ENCODE data around the gene DEF6. TPM values are rescaled to one million over a fixed set of nuclear protein-coding genes. Genes with fewer than 3 reads are reported as not detected.

The DEF6 gene
- polyA plus RNA-seq, 1 experiment: 2.5 TPM

- H3K4me3 ChIP-seq (ENCODE audit: low read depth, low read length): peak overlapping the region; percentile 97
- CTCF ChIA-PET: interaction anchor here (1.5 to 5.6 kb wide), 3 partner anchors 19 to 208 kb away, joined by 4 to 48 read pairs (median 5); partner anchors contain the start of gene RPL10A
- no peak for TF ChIP-seq CTCF (IDR thresholded peaks at IDR 0.05; ENCODE audit: low read depth, low read length)
- POLR2A ChIA-PET: interaction anchor here (0.6 to 1.7 kb wide), 12 partner anchors 11 to 1032 kb away, joined by 3 to 12 read pairs (median 3); partner anchors contain the start of gene RPL10A
- H3K27me3 ChIP-seq (ENCODE audit: control insufficient read depth, insufficient read depth, low read length): no peaks in the 10 kb centered on the region
- H3K27ac ChIP-seq (ENCODE audit: low read depth, low read length): peak overlapping the region; percentile 1
- no peak for DNase-seq (ENCODE audit: low read depth, low spot score)
- H3K9me3 ChIP-seq (ENCODE audit: control insufficient read depth, insufficient read depth, low read length): no peaks in the 10 kb centered on the region
These were observed 37.5 kb upstream of the DEF6 start for GRCh38 chr6:35259948-35260590.

- Histone ChIP-seq H3K4me3 (ENCODE audit: low read depth, low read length) (peak overlapping the region; percentile 97), H3K27ac (ENCODE audit: low read depth, low read length) (no peak overlapping the region), H3K9me3 (ENCODE audit: control insufficient read depth, insufficient read depth, low read length) (no peaks in the 10 kb centered on the region), H3K27me3 (ENCODE audit: control insufficient read depth, insufficient read depth, low read length) (no peaks in the 10 kb centered on the region)
- POLR2A ChIA-PET: no interaction called here
- TF ChIP-seq CTCF (IDR thresholded peaks at IDR 0.05; ENCODE audit: low read depth, low read length): no peak
- DNase-seq (ENCODE audit: low read depth, low spot score): no peak
- CTCF ChIA-PET: no interaction called here
These were observed 36.7 kb upstream of the DEF6 start for GRCh38 chr6:35260591-35261570.

GRCh38 chr6:35262596-35262995, 35.0 kb upstream of the DEF6 start:
- POLR2A ChIA-PET: no interaction called here
- CTCF ChIA-PET: no interaction called here
- H3K27ac ChIP-seq (ENCODE audit: low read depth, low read length): no peak overlapping the region
- no peak for DNase-seq (ENCODE audit: low read depth, low spot score)
- no peaks in the 10 kb centered on the region for H3K9me3 ChIP-seq (ENCODE audit: control insufficient read depth, insufficient read depth, low read length)
- H3K27me3 ChIP-seq (ENCODE audit: control insufficient read depth, insufficient read depth, low read length): no peaks in the 10 kb centered on the region
- no peak overlapping the region for H3K4me3 ChIP-seq (ENCODE audit: low read depth, low read length)
- TF ChIP-seq CTCF (IDR thresholded peaks at IDR 0.05; ENCODE audit: low read depth, low read length): no peak

- TF ChIP-seq CTCF (IDR thresholded peaks at IDR 0.05; ENCODE audit: low read depth, low read length): no peak
- H3K27me3 ChIP-seq (ENCODE audit: control insufficient read depth, insufficient read depth, low read length): no peaks in the 10 kb centered on the region
- ChIA-PET POLR2A (no interaction called here), CTCF (interaction anchor here (0.6 to 0.8 kb wide), 2 partner anchors 9 to 151 kb away, joined by 3 read pairs; no protein-coding TSS in a partner anchor)
- H3K9me3 ChIP-seq (ENCODE audit: control insufficient read depth, insufficient read depth, low read length): no peaks in the 10 kb centered on the region
- no peak overlapping the region for H3K4me3 ChIP-seq (ENCODE audit: low read depth, low read length)
- no peak for DNase-seq (ENCODE audit: low read depth, low spot score)
- no peak overlapping the region for H3K27ac ChIP-seq (ENCODE audit: low read depth, low read length)
These were observed 32.9 kb upstream of the DEF6 start for GRCh38 chr6:35264550-35265274.

Measured in AG04450 (cell line).